ENCODE measurements around the gene GPR37L1.
"Not testable (repeated sequence)": the region's sequence is repeated elsewhere in the genome, so short reads cannot be mapped to it uniquely, and the experiment has no call there.

The GPR37L1 gene

DNA sequence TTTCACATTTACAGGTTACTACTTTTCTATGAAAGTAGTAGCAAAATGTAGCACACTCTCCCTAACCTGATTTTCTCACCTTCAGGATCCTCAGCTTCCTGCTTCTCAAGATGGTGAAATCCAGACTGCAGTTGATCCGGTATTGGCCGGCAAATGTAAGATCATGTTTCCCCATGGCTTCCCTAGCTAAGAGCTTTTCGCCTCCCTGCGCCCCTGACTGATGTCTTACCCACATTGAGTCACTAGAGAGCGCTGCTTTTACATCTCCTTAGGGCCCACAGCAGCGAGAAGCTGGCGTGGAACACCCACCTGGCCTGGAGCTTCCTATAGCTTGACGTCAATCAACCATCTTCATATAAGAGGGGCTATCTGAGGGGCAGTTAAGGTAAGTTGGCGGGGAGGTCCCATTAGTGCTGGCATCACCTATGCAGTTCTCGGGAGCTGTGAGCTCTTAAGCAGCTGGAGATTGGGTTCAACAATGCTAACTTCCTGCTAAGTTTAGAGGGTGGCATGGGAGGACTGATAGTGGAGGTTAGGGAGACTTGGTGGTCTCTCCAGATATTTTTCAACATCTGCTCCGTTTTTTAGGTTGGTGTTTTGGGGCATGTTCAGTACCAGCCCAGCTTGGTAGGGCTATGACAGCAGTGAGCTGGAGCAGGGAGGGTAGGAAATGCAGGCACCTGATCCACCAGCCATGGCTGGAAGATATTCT lies 32.2 kb downstream of the GPR37L1 start:
- no peak for DNase-seq (ENCODE audit: low read depth)

DNA sequence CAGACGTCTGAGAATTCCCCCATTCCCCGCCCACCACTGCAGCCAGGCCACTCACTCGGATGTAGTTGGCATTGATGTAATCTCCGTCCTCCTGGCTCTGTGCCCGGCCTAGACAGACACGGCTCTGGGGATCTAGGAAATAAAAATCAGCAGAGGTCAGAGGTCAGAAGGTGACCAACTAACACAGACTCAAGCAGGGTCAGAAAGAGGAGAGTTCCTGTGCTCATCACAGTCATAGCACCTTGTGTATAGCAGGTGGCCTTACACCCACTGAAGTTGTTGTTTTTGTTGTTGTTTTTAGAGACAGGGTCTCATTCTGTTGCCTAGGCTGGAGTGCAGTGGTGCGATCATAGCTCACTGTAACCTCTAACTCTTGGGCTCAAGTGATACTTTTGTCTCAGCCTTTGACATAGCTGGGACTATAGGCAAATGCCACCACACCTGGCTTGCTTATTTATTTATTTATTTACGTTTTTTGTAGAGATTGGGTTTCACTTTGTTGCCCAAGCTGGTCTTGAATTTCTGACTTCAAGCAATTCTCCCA lies 32.8 kb downstream of the GPR37L1 start:
- DNase-seq (ENCODE audit: low read depth) = no peak

DNA sequence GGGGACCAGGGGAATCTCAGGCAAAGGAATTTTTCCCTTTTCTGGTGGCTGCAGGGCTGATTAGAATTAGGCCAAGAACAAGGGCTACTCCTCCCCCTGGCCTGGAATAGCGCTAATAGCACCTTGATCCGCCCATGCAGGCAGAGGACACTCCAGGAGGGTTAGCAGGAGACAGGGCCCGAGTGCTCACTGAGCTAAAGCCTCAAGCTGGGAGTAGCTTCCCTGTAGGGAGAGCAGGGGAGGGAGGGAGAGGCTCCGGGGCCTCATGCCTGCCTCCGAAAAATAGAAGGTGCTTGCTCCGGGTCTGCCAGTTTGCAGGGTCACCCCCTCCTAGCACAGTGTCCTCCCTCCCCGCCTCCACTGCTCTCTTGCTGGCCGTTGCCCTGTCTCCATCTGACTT lies 33.9 kb downstream of the GPR37L1 start:
- no peak for DNase-seq (ENCODE audit: low read depth)

DNA sequence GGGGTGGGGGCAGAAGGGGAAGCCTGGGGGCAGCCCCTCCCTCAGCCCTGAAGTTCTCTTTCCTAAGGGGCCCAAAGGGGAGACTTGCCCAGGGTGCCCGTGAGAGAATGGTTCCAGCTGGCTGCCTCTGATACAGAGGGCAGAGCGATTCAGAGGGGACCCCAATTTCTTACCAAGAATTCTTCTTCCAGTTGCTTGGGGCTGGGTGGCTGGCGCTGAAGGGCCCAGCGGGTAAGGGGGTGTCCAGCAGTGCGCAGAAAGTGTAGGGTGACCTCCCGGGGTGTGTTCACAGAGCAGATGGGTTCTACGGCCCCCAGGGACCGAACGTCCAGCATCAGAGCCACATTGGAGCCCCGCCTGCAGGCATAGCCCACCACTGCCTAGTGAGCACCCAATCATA lies 35.2 kb downstream of the GPR37L1 start:
- no peak for DNase-seq (ENCODE audit: low read depth)

DNA sequence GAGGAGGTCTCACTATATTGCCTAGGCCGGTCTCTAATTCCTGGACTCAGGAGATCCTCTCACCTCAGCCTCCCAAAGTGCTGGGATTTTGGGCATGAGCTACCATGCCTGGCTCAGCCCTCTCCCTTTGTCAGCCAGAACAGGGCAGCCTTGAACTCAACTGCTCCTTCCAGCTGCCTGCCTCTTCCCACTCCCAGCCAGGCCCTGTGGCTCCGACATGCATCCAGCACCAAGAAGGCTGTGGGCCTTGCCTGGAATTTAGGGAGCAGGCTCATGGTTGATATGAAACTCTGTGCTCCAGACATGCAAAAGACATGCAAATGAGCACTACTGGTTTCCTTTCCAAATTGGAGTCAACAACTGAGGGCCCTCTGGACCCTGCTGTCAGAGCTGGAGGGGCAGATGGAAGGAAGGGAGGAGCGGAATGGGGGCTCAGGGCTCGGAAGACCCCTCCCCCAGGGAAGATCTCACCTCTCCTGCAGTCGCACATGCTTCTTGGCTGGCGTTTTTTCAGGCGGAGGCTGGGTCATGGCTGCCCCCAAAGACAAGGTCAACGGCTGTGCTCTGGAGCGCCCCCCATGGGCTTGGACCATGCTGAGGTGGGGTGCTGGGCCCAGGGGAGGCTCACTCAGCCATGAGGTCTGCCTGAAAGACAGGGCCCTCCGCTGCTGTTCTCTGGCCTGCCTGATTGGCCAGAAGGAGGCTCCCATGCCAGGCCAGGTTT lies 36.3 kb downstream of the GPR37L1 start:
- no peak for DNase-seq (ENCODE audit: low read depth)

DNA sequence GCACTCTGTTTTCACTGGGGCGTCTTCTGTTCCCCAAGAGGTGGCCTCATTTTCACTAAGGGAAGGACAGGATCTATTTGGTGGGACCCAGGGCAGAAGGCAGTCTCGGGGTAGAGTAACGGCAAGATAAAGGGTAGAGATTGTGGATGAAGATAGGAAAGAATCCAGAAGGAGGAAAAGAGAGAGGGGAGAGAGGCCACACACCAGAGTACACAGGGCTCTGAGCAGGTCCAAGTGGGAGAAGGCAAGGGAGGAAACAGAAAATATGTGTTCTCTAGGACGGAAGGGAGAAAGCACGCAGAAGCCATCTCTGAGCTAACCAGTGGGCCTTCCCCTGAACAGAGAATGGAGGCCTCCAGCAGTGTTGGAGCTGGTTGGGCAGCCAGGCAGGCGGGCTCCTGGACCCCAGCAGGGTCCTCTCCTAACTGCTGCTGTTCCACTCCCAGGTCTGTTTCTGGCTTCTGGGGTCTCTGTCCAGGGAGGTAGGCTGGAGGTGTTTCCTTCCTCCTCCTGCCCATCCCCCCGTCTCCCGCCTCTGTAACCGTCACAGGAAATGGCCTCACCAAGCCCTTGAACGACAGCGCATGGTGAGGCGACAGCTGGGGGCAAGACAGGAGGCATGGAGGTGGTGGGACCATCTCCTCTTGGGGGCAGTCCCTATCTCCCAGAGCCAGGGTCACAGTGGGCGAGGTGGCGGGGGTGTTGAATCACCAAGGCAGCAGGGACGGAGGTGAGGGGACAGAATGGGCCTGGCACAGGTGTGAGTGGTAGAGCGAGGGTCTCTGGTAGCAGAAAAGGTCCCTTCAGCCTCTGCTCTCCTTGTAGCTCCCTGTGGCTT lies 37.0 kb downstream of the GPR37L1 start:
- peak; percentile 67 for DNase-seq (ENCODE audit: low read depth)

DNA sequence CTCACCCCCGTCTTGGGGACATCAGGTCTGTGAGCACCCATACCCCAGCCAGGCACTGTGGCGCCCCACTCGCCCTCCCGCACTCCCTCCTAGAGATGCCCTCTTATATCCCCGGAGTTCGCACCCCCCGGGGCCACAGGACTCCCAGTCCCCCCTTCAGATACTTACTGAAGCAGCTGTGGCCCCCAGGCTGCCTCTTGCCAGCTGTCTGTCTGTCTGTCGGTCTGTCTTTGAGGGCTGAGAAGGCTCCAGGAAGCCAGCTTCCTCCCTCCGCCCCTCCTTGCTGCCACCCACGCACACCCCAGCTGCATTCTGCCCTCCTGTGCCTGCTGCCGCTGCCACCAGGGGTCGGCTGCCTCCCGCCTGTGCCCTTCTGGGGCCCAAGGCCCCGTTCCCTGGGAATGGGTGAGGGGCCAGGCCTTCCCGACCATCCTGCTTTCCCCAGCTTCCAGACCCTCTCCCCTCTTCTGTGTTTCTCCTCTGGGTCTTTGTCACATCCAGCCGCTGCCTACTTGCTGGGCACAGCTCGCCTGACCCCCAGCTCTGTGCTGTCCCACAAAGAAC lies 37.7 kb downstream of the GPR37L1 start, which contains the start of gene PTPN7:
PTPN7 (minus strand) TSS at position 226 of the 564 bp plus-strand sequence. CDS start 1,200 bp downstream, outside the sequence.
- DNase-seq (ENCODE audit: low read depth) = peak; percentile 79

DNA sequence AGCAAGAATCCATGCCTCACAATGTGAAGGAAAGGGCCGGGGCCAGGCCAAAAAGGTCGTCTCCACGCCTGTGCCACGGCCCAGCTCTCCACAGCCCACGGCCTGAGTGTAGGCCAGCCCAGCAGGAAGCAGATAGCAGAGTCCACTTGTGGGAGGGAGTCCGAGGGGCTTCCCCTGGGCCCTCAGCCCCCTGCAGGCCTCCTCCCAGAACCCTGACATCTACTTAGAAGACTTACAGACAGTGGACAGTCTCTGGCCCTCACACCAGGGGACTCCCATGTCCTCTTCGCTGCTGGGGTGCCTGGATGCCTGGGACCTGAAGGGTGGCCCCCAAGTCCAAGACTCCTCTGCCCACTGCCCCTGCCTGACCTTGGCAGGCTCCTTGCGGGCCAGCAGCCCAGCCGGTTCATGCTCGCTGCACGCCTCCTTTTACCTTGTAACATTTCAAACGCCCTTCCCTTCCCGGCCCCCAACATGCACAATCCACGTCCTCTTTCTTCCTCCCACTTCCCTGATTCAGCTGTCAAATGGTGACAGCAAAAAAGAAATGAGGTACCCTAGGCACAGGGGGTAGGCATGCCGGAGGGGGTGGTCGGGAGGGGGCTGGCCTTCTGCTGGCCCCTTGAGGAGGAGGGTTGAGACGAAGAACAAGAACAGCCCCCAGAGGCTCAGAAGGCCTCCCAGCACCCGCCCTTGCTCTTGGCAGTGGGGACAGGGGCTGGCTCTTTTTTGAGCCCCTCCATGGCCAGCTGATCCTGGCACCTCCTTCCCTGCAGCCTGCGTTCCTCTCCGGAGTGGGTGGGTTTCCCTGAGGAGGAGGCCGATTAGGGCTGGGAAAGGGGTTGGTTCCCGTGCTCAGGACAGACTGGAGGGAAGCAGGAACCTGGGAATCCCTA lies 38.7 kb downstream of the GPR37L1 start:
- DNase-seq (ENCODE audit: low read depth) = no peak

DNA sequence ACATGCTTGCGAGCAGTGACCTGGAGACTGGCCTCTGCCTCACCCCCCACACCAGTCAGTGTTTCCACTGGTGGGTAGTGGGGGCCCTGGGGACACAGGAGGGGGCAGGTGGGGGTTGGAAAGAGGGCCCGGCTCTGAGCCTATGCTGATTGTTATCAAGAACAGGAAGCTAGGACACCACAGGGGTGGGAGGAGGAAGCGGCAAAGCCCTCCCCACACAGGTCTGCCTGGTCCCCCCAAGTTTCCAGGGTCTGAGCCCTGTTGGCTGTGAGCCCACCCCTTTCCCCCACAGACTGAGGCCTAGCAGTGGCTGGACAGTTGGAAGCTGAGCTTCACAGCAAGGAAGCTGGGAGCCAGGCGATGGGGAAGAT lies 39.3 kb downstream of the GPR37L1 start:
- no peak for DNase-seq (ENCODE audit: low read depth)

DNA sequence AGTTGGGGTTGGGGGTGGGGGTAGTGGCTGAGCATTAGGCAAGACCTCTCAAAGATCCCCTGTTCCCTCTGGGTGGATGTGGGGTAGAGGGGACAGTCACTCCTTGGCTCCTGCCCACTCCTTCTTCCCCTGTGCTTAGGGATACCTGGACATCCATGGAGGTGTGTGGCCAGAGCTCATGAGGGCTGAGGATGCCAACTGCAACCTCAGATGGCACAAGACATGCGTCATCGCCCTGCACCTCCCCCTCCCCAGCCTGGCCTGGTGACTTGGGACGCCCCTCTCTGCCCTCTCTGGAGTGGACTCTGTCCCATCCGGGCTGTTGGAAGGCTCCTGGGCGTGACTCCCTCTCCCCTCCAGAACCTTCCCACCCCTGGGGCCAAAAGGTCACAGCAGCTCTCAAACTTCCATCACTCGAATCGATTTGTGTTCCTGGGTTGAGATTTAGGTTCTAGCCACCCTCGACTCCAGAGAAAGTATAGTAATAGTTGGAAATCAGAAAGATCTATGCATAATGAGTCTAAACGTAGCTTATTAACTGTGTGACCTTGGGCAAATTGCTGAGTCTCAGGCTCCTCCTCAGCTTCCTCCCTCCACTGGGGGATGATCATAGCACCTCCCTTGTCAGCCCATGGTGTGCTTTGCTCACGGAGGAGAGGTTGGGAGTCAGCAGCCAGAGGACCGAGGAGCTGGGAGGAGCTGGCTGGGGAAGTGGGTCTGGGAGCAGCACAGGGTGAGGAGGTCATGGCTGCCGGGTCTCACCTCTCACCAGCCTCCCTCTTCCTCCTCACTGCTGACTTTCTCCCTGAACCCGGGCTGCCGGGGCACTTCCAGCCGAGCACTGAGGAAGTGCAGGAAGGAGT lies 39.9 kb downstream of the GPR37L1 start:
- no peak for DNase-seq (ENCODE audit: low read depth)

DNA sequence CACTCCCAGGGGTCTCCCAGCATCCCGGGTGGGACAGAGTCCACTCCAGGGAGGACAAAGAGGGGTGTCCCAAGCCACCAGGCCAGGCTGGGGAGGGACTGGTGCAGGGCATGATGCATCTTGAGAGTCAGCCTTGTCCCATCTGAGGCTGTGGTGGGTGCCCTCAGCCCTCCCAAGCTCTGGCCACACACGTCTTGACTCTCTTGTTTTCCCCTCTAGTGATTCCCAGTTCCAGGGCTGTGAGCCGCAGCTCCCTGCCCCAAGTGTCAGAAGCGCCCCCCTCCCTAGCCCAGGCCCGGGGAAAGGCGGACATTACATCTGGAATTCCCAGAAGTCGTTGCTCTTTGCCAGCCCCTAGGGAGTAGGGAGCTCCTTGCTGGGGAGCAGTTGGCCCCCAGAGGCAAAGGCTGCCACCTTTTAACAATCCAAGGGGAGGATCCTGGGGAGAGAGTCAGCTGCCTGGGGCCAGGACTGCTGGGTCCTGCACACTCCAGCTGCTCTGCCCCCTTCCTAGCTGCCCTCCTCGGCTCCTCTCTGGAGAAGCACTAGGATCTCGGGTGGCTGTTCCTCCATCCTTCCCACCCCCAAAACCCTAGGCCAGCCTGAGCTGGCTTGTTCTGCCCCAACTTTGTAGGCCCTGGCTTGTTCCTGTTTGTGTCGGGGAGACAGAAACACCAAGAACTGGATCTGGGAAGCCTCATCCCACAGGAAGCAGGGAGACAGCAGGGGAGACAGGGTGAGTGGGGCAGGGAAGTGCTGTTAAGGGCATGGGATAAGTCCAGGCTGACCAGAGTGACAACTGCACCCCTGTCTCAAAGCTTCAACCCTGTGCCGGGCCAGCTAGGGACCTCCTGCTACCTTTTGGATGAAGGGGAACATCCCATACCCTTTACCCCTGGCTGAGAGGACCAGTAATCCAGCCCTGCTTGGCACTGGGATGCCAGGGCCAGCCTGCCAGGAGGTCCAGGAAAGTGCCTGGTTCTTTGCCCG lies 40.9 kb downstream of the GPR37L1 start:
- no peak for DNase-seq (ENCODE audit: low read depth)

DNA sequence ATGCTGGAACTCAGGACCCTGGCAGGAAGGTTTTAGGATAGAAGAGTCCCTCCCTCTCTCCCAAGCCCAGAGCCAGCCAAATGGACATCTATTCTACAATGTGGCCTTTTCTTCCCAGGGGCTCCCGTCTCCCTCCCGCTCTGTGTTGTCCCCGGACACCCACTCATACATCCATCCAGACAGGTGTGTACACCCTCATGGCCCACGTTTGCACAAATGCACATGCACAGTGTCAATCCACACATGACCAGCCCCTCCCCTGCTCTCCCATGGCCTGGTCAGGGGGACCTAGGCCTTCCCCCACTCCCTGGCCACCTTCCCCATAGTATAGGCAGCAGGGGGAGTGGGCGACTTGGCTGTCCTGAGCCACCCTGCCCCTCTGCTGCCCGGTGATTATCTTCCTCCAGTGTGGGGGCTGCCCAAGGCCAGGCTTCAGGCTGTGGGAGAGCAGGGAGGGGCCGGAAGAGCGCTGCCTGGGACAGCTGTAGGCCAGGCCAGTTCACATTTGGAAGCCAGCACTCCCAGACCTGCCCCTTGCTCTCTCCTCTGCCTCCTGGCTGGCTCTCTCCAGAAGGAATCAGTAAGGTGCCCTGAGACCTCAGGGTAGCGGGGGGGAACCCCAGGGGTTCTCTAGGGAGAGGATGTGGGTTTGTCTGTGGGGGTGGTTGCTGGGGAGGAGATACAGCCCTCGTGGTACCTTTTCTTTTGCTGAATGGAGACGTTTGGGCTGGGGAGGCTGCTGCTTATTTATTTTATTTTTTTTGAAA lies 41.7 kb downstream of the GPR37L1 start:
- no peak for DNase-seq (ENCODE audit: low read depth)

DNA sequence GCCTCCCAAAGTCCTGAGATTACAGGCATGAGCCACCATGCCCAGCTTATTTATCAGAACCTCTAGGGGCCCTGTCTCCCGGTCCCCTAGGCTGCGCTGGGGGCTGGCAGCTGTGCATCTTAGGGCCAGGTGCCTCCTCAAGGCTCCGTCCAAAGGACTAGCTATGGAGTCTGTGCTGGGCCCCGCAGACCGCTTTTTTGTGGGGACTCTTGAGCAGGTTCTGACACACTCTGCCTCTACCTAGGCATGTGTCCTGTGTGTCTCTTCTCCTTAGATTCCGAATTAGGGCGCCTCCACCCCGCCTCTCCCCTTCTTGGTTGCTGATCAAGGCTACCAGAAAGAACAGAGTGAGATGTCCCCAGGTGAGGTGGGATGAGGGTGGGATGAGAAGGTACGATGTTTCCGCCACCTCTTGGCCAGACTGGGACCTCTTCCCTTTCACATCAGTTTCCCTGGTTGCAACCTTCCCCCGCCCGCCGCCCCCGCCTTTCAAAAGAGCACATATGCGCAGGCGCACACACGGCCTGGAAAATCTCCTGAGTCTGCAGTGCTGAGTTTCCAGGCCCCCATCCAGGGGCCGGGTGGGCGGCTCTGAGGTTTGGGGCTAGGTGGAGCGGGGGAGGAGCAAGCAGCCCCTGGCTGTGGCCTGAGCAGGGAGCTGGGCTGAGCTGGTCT lies 42.7 kb downstream of the GPR37L1 start:
- DNase-seq (ENCODE audit: low read depth) = no peak

DNA sequence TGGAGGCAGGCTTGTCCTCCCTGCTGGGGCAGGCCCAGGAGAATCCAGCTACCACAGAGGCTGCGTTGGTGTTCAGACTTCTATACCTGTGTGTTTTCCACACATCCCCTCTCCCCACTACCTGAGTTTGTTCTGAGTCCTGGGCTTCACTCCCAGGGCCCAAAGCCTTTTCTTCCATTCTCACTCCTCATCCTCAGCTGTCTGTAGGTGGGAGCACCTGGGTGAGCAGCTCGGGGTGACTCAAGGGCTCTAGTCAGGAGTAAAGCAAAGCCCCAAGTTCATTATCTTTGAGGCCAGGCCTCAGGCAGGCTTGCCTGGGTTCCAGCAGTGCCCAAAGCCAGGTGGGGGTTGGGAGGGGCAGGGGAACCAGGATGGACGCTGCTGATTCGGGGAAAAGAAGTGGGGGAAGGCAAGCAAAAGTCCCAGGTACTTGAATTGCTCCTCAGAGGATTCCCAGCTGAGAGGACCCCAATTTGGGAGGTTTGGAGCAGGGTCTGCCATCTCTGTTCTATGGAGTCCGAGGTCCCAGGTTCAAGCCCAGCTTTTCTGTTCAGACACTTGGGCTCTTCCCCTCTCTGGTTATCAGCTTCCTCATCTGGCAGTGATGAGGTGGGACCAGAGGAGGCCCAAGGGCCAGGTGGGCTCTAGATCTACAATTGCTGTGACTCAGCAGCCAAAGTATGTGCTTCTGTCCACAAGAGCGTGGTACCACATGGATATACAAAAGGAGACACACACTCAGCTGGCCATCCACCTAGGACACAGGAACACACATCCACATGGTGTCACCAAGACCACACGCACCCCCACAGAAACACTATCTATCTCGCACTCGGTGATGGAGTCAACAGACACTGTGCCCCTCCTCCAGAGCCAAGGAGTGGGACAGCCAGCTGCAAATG lies 43.5 kb downstream of the GPR37L1 start:
- DNase-seq (ENCODE audit: low read depth) = no peak

DNA sequence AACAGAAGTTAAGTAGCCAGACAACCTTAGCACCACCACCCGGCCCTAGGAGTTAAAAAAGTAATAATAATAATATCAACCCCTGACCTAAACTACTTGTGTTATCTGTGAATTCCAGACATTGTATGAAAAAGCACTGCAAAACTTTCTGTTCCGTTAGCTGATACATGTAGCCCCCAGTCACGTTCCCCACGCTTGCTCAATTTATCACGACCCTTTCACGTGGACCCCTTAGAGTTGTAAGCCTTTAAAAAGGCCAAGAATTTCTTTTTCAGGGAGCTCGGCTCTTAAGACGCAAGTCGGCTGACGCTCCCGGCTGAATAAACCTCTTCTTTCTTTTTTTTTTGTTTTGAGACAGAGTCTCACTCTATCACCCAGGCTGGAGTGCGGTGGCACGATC lies 44.3 kb downstream of the GPR37L1 start:
- not testable (repeated sequence) for DNase-seq (ENCODE audit: low read depth)

DNA sequence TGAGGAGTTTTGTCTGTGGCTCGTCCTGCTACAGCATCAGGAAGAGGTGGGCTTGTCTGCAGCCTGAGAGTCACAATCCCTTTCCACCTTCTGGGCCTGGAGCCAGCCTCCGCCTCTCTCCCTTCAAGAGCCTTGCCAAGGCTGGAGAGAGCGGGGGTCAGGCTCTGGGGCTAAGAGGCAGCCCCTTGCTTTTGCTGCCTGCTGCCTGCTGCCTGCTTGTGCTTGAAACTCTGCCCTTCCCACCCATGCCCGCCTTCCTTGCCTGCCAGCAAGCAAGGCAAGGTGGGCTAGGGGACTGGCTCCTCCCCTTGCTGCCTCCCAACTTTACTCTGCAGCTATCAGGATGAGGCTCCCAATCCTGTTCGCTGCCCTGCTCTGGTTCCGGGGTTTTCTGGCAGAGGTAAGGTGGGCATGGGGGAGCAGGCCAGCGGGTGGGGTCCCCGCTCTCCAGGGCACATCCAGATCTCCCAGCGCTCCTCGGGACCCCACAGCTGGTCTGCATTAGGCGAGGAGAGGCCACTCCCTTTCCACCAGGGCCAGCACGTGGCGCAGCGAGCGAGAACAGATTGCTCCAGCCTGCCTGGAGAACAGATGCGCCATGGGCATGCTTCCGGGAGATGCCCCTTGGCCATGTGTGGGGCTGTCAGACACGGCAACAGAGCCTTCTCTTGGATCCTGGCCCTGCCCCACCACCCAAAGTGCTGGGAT lies 45.1 kb downstream of the GPR37L1 start:
- no peak for DNase-seq (ENCODE audit: low read depth)

Measured in activated T-cell treated with anti-CD3 and anti-CD28 coated beads for 24 hours (primary cell).